NCI-H2196 (cell line): ENCODE results near the gene AGPS.
A peak's percentile ranks its signal among the peaks of the same experiment; 100 is the strongest.

Experiments
- DNase-seq: peaks from one replicate; lab custom pipeline; 2025; ENCODE audit not compliant: unreplicated experiment; lab: John Stamatoyannopoulos, UW

AGPS gene

DNA sequence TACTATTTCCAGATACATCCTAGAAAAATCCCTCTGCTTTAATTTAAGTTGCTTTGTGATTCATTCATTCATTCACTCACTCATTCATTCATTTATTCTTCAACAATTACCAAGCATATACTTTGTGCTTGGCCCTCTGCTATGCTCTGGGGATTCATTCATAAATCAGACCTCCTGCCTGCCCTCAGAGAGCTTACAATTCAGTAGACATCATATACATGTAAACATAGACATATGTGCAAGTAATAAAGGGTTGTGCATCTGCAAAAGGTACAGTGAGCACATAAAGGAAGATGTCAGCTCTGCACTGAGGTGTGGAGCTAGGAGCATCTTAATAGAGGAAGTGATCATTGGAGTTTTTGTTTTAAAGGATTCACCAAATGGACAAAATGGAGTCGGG lies 189.4 kb downstream of the AGPS start:
- DNase-seq = no peak

DNA sequence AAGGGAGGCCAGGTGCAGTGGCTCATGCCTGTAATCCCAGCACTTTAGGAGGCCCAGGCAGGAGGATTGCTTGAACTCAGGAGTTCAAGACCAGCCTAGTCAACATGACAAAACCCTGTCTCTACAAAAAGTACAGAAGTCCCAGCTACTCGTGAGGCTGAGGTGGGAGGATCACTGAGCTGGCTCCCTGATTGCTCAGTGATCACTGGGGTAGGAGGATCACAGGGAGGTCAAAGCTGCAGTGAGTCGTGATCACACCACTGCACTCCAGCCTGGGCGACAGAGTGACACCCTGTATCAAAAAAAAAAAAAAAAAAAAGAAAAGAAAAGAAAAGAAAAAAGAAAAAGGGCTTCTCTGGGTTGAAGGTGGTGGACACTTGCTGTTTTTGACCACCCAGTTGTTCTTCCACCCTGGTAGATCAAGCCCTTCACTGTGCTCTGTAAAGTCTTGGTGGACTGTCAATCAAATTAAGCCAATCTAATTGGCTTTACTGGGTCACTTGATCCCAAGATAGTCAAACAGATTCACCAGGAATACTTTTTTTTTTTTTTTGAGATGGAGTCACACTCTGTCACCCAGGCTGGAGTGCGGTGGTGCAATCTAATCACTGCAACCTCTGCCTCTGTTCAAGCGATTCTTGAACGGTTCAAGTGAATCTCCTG lies 191.6 kb downstream of the AGPS start:
- DNase-seq = no peak

DNA sequence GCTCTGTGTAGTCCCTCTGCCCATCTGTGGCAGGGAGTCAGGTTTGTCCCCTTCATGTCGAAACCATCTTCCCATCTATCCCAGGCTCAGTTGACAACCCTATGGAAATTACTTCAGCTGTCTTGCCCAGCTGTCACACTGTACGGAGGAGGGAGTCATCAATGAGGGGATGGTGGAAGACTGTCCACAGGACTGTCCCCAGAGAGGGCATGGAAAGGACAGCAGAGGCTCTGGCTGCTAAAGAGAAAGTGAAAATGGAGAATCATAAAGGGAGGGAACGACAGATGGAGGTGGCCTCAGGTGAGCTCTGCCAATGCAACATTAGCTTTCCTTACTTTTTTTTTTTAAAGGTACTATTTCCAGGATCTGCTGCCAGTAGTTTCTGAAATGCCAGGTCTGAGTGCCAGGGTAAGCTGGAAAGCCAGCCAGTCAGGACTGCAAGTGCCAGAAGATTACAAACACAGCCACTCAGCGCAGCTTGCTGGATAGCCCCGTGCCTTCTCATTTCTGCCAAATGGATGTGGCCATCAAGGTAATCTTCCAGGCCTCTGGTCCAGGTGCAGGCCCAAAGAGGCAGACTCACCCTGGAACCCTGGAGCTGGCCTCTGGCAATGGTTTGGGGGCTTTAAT lies 192.8 kb downstream of the AGPS start:
- peak; percentile 30 for DNase-seq

DNA sequence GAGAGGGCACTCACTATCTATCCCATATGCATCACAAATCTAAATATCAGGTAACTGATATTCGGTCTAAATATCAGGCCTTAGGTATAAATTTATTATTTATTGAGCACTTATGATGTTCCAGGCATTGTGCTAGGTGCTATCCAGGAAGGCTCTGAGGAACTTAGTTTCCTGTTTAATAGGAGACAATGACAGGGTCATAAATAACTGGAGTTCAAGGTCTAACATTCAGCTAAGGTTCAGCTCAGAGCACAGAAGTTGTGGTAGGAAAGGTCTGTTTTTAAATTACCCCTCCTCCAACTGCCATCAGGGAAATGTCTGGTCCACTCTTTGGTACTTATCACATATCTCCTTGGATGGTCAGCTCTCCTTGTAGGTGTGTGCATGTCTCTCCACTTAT lies 193.6 kb downstream of the AGPS start:
- no peak for DNase-seq

DNA sequence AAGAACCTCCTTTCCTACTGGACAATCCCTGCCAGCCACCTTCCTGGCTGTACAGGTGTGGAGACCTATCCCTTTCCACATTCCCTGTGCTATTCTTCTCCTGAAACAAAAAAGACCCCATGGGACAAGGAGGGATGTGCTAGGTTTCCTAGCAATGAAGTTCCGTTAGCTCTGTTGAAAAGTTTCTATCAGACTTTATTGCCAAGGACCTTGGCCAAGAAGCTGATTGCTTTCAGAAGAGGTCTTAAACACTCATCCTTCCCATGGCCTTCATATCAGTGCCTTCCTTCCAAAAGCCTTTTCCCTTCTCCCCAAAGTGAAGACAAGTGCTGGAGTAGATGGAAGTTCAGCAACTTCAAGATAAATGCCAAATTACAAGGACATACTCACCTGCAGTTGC lies 194.8 kb downstream of the AGPS start:
- DNase-seq = no peak

DNA sequence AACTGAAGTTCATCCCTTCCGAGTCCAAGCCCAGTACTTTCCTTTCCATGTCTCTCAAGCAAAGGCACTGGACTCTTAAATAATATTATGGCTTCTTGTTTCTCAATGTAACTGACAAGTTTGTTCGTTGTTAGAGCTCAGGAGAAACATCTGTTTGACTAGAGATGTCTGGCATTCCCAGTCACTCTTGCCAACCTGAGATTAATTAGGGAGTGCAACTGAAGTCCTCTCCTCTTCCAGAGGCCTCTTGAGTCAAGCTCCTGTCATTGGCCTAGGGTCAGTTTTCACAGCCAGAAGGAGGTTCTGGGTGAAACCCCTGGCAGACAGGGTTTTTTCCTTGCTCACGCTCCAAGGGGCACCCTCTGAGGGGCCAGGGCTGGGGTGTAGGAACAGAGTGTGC lies 196.1 kb downstream of the AGPS start:
- no peak for DNase-seq

DNA sequence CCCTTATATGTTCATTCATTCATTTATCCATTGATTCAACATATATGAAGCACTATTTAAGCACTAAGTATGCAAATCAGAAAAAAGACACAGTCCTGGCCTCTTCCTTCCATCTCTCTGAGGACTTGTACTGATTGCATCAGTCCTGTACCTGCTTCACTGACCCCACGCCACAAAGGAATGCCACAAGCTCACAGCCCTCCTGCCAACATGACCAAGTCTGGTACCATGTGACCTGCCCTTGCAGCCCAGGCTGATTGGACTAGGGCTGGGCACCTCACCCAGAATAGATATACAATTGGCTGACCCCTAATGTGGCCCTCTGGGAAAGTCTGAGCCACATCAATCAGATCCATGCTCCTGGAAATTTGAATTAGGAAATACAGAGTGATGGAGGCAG lies 196.6 kb downstream of the AGPS start:
- no peak for DNase-seq

DNA sequence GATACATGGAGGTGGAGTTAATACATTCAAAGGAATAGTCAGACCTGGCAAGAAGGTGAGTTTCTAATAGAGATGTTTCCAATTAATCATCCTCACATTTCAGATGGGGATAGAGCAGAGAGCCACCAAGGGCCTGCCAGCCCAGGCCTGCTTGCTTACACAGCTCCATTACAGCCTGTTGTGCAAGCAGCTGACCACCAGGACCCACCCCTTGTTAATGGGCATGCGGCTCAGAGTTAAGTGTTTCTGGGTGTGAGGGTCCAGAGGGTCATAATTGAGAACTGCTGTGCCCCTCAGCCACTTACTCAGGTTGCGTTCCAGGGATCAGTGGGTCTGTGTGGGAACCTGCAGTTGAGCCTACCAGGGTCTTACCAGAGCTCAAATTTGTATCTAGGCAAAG lies 199.8 kb downstream of the AGPS start:
- no peak for DNase-seq

DNA sequence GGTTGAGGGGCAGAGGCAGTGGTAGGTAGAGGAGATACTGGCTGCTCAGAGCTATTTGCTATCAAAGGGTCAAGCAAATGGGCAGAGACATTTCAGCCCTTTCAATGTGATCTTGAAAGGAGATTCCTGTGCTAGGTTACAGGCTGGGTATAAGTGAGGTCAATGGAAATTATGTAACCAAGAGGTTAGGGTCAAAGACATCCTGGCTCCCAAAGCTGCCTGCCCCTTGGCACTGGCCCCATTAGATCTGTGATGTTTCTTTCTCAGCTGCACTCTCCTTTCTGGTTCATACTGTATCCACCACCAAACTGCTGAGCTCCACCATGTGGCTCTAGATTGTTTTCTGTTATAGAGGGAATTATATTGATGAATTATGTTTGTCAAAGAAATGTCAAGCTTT lies 200.4 kb downstream of the AGPS start:
- DNase-seq = no peak

DNA sequence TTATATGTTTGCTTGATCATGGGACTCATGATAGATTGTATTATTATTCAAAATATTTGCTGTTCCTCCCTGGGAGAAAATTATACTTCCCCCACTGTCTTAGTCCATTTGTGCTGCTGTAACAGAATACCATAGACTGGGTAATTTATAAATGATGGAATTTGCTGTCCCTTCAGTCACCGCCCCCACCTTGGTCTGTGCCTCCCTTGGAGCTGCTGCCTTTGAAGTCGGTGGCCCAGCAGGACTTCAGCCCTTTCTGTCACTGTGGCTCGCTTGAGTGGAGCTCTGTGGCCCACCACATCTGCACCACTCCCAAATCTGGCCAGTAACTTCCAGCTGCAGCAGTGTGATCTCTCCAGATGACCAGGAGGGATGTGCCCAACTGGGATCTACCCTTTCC lies 200.8 kb downstream of the AGPS start:
- no peak for DNase-seq
